ENCODE data around the gene QRICH2.
"Not testable (repeated sequence)": the region's sequence is repeated elsewhere in the genome, so short reads cannot be mapped to it uniquely, and the experiment has no call there.

Gene QRICH2

DNA sequence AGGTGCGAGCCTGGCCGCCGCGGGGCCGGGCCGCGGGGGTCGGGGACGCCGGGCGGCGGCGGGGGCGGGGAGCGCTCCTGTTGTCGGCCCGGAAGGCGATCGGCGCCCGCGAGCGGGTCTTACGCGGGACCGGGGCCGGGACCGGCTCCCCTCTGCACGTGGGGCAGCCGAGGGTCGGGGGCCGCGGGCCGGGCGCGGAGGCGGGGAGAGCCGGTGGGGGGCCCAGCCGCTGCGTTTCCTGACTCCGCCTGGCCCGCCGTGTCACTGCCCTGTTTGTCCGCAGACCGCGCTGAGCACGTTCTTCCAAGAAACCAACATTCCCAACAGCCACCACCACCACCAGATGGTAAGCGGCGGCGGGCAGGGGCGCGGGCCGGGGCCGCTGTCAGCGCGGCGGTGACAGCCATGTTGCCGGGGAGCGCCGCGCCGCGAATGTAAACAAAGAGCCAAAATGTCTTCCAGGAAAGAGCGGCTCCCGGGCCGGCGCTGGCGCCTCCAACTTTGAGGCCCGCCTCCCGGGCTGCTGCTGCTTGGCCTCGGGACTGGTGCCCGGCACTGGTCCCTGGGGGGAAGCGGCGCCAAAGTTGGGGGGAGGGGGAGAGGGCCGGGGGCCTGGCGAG lies 42.3 kb downstream of the QRICH2 start:
- DNase-seq (ENCODE audit: low spot score), result no peak

DNA sequence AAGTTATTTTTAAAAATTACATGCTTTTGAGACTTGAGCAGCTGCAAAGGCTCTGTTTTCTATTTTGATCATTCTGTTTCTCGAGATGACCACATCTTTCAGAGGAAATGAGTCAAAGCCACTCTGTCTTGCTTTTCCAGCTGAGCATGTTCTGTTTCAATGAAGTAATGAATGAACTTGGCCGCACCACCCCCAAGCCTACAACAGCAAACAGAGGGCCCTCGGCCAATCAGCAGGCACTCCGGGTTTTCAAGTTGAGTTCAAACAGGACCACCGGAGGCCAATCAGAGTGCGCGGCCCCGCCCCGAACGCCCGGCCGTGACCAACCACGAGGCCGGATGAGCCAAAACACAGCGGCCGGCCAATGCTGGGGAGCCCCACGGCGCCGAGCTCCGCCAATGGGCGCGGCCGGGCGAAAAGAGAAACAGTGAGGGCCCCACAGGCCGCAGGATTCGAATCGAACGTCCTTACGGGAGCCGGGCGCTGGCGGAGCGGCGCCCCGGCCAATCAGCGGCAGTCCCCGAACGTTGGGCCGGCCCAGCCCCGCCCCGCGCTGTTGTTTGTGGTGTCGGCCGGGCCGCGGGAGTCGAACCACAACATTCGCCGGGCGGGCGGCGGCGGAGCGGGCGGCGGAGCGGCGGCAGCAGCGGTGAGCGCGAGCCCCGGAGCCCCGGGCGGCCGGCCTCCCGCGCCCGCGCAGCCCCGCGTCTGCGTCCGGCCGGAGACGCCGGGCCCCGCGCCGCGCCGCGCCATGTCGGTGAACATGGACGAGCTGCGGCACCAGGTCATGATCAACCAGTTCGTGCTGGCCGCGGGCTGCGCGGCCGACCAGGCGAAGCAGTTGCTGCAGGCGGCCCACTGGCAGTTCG lies 43.1 kb downstream of the QRICH2 start, which contains the start of gene UBALD2:
Gene UBALD2 (plus strand): TSS at position 594 of the 869 bp plus-strand sequence. CDS start 158 bp downstream, at position 752.
- DNase-seq (ENCODE audit: low spot score), result peak; percentile 99

DNA sequence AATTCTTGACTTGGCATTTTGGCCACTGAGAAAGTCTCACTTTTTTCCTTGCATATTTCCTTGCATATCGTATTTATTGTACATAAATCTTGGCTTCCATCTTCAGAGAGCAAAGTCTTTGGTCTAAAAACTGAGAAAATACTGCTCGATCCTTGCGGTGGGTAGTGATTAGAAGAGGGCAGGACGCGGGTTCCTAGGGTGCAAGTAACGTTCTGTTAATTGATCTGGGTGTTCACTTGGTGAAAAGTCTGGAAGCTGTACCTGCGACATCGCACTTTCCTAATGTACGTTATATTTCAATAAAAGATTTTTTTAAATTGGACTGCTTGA lies 43.7 kb downstream of the QRICH2 start:
- no peak for DNase-seq (ENCODE audit: low spot score)

- no peak for DNase-seq (ENCODE audit: low spot score)
These were observed 44.2 kb downstream of the QRICH2 start for GRCh38 chr17:76263896-76264295.

GRCh38 chr17:76262732-76263344 lies 45.2 kb downstream of the QRICH2 start:
- no peak for DNase-seq (ENCODE audit: low spot score)

DNA sequence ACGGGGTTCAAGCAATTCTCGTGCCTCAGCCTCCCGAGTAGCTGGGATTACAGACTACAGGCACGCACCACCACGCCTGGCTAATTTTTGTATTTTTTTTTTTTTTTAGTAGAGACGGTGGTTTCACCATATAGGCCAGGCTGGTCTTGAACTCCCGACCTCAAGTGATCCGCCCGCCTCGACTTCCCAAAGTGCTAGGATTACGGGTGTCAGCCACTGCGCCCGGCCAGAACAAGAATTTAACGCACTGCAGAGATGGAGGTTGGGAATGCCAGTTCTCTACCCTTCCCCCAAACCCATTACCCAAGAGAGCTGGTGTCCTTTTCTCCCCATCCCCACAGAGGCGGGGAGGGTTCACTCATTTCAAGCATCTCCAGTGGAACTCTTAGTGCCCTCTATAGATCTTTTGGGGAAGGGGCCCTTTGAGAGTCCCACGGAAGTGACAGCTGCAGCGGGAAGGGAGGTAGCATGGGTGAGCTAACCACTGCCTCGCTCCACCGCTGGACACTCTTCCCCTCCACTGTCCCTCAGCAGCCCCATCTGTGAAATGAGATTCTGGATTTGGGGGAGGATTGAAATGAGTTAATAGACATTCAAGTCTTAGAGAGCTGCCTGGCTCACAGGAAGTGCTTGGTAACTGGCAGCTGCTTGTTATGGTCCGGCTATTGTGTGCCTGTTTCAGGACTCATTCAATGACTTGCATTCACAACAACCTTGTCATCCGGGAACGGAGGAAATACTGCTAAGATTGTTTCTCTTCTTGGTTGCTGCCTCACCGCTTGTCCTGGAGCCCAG lies 46.5 kb downstream of the QRICH2 start:
- DNase-seq (ENCODE audit: low spot score), result peak; percentile 94

DNA sequence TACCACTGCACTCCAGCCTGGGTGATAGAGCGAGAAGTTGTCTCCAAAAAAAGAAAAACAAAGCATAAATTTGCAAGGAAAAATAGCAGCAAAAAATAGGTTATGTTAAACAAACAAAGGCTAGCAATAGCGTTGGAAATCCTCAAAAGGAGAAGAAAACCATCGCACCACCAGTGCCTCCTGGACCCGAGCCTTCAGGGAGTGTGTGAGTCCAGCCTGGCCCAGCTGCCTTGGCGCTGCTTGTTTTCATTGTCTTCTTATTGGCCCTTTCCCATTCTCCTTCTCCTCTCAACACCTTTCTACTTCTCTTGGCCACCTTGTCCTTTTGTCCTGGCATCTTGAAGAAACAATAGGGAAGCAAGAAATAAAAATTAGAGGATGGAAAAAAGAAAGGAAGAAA lies 47.4 kb downstream of the QRICH2 start:
- no peak for DNase-seq (ENCODE audit: low spot score)

- DNase-seq (ENCODE audit: low spot score), result no peak
These were observed 47.9 kb downstream of the QRICH2 start for GRCh38 chr17:76260220-76260619.

DNA sequence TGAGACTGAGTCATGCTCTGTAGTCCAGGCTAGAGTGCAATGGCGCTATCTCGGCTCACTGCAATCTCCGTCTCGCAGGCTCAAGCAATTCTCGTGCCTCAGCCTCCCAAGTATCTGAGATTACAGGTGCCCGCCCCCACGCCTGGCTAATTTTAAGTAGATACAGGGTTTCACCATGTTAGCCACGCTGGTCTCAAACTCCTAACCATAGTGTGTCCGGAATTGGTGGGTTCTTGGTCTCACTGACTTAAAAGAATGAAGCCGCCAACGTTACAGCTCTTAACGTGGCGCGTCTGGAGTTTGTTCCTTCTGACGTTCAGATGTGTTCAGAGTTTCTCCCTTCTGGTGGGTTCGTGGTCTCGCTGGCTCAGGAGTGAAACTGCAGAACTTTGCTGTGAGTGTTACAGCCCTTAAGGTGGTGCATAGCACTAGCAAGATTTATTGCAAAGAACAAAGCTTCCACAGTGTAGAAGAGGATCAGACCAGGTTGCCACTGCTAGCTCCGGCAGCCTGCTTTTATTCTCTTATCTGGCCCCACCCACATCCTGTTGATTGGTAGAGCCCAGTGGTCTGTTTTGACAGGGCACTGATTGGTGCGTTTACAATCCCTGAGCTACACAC lies 51.5 kb downstream of the QRICH2 start:
- not testable (repeated sequence) for DNase-seq (ENCODE audit: low spot score)

DNA sequence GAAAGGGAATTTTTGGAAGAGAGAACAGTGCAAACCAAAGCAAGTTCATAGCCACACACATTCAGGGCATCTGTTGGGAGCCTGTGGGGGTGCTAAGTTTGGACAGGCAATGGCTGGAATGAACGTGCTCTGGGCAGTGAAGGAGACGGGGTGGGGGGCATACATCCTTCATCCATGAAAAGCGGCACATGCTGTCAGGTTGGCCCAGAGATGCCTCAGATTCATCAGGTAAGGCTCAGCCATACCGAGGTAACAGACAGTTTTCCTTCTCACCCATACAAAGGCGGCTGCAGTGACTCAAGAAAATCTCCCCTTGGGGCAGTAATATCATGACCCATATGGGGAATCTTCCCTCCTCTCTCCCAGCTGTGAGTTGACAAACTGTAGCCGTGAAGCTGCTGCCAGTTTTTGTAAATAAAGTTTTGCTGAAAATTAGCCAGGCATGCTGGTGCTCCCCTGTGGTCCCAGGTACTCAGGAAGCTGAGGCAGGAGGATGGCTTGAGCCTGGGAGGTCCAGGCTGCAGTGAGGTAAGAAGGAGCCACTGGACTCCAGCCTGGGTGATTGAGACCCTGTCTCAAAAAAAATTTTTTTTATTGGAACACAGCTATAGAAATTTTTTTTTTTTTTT lies 52.2 kb downstream of the QRICH2 start:
- DNase-seq (ENCODE audit: low spot score), result no peak

- DNase-seq (ENCODE audit: low spot score), result no peak
These were observed 53.8 kb downstream of the QRICH2 start for GRCh38 chr17:76254275-76254674.

- DNase-seq (ENCODE audit: low spot score), result no peak
These were observed 54.2 kb downstream of the QRICH2 start for GRCh38 chr17:76253841-76254240.

- not testable (repeated sequence) for DNase-seq (ENCODE audit: low spot score)
These were observed 54.9 kb downstream of the QRICH2 start for GRCh38 chr17:76252967-76253766.

DNA sequence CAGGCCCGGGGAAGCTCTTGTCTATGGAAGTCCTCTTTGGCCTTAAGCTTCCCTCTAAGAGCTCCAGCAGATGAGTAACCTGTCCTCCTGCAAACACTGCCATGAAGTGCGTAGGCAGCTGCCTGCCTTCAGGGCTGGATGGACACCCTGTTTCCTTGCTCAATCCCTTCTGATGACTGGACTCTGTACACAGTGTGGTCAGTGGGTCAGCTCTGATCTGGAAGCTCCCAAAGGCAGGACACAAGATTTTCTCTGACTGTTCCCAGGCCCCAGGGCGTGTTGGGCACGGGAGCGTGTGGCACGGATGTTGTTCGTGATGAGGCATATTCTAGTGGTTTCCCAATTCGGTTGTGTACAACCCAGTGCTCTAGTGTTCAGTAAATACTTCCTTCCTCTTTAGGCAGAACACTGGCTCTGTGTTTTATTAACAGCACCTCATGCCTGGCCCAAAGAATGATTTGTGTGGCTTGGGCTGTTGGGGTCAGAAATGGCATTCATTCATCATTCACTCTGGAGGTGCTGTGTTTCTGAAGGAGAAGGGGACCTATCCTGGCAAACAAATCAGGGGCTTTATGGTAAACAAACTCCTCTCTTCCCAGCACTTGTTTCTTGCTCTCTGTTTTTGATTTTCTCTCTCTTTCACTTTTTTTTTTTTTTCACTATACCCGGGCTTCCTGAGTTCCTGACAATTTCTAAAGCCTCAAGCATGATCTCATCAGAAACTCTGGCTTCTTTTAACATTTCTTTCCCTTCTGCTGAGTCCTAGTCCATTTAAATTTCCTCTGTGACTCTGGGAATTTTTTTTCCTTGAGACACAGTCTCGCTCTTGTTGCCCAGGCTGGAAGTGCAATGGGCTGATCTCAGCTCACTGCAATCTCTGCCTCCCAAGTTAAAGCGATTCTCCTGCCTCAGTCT lies 55.8 kb downstream of the QRICH2 start:
- no peak for DNase-seq (ENCODE audit: low spot score)

DNA sequence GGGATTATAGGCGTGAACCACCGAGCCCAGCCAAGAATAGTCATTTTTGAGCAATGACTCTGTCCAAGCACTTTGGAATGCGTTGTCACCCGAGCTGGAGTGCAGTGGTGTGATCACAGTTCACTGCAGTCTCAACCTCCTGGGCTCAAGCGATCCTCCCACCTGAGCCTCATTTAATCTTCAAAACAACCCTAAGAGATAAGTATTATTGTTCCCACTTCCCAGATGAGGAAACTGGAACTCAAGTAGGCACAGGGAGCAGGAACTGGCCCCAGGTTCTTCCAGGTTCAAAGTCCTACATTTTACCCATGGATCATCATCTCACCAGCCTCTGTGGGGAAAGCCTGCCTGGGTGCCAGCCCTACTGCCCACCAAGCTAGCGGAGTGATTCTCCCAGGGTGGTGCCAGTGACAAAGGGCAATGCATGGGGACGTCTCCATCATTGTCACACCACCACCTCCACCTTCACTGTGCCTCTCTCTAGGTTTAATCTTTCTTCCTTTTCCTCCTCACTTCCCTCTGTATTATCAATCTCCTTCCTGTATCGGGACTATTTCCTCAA lies 56.5 kb downstream of the QRICH2 start:
- no peak for DNase-seq (ENCODE audit: low spot score)

DNA sequence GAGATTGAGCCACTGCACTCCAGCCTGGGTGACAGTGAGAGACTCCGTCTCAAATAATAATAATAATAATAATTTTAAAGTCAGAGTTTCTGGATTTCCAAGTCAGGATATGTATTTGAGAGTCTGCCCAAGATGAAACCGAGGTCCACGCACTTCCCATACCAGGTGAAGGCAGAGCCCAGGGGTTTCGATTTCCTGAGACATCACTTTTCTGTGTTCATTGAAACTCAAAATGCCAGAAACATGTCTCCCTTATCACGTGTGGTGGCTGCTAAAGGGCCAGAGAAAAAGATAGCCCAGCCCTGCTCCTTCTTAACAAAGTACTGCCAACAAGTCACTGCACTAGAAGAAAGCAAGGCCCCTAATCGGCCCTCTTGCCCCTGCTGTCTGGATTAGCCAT lies 57.9 kb downstream of the QRICH2 start:
- DNase-seq (ENCODE audit: low spot score), result no peak

- DNase-seq (ENCODE audit: low spot score), result no peak
These were observed 59.9 kb downstream of the QRICH2 start for GRCh38 chr17:76248013-76248782.

DNA sequence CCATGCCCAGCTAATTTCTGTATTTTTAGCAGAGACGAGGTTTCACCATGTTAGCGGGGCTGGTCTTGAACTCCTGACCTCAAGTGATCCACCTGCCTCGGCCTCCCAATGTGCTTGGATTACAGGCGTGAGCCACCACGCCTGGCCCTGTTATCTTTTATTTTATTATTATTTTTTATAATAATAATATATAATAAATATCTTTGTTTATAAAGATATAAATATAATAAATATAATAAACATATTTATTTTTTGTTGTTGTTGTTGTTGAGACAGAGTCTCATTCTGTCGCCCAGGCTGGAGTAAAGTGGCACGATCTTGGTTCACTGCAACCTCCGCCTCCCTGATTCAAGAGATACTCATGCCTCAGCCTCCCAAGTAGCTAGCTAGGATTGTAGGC lies 60.8 kb downstream of the QRICH2 start:
- DNase-seq (ENCODE audit: low spot score), result no peak

All from kidney capillary endothelial cell (primary cell).